Pulmonary artery endothelial cell (primary cell): ENCODE data around the gene VPS4B. TPM values are rescaled to one million over a fixed set of nuclear protein-coding genes. Genes with fewer than 3 reads are reported as not detected.
A peak's percentile ranks its signal among the peaks of the same experiment; 100 is the strongest.
"Not testable (repeated sequence)": the region's sequence is repeated elsewhere in the genome, so short reads cannot be mapped to it uniquely, and the experiment has no call there.

Experiments
- DNase-seq: peaks from one replicate; pipeline ENCODE4 v3.0.0-alpha.2; 2011; ENCODE audit warnings: low read depth, low spot score
- total RNA-seq: library from RNA; depleted of rRNA; stranded (reverse); fragments of >200 nt; gene quantifications from 2 replicates; pipeline ENCODE4 v1.2.3, GENCODE V29; 2014

Gene VPS4B
- total RNA-seq, 1 donor from 2014 or later: 47.7 TPM

- DNase-seq: no peak
Measured at GRCh38 chr18:63373161-63373560, 49.1 kb downstream of the VPS4B start.

DNA sequence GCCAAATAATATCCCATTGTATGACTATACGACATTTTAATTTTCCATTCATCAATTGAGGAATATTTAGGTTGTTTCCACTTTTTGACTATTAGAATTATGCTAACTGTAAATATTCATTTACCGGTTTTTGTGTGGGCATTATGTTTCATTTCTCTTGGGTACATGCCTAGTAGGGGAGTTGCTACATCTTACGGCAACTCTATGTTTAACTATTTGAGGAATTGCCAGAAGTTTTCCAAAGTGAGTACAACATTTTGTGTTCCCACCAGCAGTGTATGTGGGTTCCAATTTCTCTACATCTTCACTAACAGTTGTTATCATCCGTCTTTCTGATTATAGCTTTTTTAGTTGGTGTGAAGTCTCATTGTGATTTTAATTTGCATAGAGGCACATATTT is 53.7 kb downstream of the VPS4B start:
- DNase-seq: no peak

- peak; percentile 96 for DNase-seq
Measured at GRCh38 chr18:63367053-63367953, 55.0 kb downstream of the VPS4B start, which contains the start of gene KDSR. TSS of gene KDSR (minus strand) at chr18:63367206. CDS start at chr18:63367118, 88 bp downstream.

- DNase-seq: peak; percentile 15
Measured at GRCh38 chr18:63366213-63367052, 55.8 kb downstream of the VPS4B start.

DNA sequence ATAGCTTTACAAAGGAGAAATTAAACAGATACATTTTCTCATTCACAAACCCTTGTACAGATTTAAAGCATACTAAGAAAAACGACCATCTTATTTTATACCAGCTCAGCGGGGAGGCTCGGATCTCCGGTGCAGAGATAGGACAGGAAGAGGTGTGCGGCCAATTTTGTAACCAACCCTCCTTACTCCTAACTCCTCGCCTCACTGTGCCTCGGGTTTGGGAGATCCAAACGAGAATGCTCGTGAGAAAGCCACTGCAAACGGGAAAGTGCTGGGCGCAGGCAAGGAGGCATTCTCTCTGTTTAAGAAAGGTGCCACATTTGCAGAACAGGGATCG is 56.4 kb downstream of the VPS4B start:
- no peak for DNase-seq

- DNase-seq: no peak
Measured at GRCh38 chr18:63363951-63364350, 58.3 kb downstream of the VPS4B start.

- not testable (repeated sequence) for DNase-seq
Measured at GRCh38 chr18:63363420-63363819, 58.9 kb downstream of the VPS4B start.

DNA sequence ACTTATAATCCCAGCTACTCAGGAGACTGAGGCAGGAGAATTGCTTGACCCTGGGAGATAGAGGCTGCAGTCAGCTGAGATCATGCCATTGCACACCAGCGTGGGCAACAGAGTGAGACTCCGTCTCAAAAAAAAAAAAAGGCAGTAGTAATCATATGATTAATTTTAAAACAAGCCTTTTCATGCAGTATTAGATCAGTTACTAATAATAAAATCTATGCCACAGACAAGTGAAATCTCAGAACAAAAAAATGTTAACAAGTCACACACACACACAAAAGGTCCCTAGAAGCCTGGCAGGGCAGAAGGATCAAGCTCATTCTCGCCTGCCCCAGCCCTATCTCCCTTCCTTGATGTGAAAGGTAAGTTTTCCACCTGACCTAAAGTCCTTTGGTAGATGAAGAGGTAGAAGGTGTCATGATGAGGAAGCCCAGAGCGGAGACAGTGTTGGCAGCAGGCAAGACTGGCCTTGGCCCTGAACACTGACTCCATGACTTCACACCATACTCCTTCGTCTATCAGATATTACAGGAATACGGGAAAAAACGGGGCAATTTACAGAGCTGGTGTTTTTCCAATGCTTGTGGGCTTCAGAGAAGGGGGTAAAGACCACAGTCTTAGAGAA is 65.9 kb downstream of the VPS4B start:
- no peak for DNase-seq

- no peak for DNase-seq
Measured at GRCh38 chr18:63350230-63350629, 72.0 kb downstream of the VPS4B start.

GRCh38 chr18:63348508-63349136 is 73.7 kb downstream of the VPS4B start:
- DNase-seq: no peak

- DNase-seq: no peak
Measured at GRCh38 chr18:63346480-63347183, 75.6 kb downstream of the VPS4B start.

- DNase-seq: no peak
Measured at GRCh38 chr18:63346031-63346430, 76.2 kb downstream of the VPS4B start.

GRCh38 chr18:63344918-63345317 is 77.4 kb downstream of the VPS4B start:
- DNase-seq: no peak

DNA sequence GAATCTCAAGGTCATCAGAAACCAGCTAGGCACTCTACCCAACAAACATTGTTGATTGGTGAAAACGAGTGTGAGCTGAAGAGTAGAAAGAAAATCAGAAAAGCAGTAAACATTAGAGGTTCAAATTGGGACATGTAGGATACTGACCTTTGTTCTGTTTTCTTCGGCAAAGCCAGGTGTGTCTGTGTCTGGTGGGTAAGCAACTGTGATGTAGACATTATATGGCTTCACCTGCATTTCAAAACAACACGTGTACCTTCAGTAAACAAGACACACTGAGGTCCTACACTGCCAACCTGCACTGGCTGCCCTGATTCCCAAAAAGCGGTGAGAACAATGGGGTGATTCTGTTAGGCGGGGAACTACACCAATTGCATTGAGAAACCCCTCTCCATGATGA is 78.0 kb downstream of the VPS4B start:
- DNase-seq: no peak

GRCh38 chr18:63342206-63342605 is 80.1 kb downstream of the VPS4B start:
- DNase-seq: no peak

GRCh38 chr18:63339920-63340484 is 82.3 kb downstream of the VPS4B start:
- DNase-seq: no peak
